ENCODE measurements around the gene TSPAN18. TPM values are rescaled to one million over a fixed set of nuclear protein-coding genes. Genes with fewer than 3 reads are reported as not detected.

The TSPAN18 gene
- total RNA-seq, 1 experiment from 2014 or later: 18.3 TPM

GRCh38 chr11:44813401-44813800 lies 86.6 kb downstream of the TSPAN18 start:
- no peaks in the 10 kb centered on the region for H4K20me1 ChIP-seq (ENCODE audit: insufficient read depth)
- no peak overlapping the region for H3K4me3 ChIP-seq (replicated peaks in 1 of 2; ENCODE audit: low read depth in 1 of 2, low read length in 2 of 2)
- no peaks in the 10 kb centered on the region for H3K9me2 ChIP-seq (ENCODE audit: insufficient read depth)
- DNase-seq (ENCODE audit: low read depth, low spot score) (no peak), ATAC-seq (no peak)
- H2AFZ ChIP-seq (ENCODE audit: low read depth, low read length, poor library complexity, severe bottlenecking): no peak overlapping the region
- H3K79me2 ChIP-seq (ENCODE audit: insufficient read depth, low read length): no peaks in the 10 kb centered on the region
- H3K27me3 ChIP-seq (ENCODE audit: insufficient read depth, low read length): no peaks in the 10 kb centered on the region
- no peak overlapping the region for H3K9ac ChIP-seq (ENCODE audit: low read length)
- intact Hi-C loops (cut with micrococcal nuclease): no loop called here
- H3K4me1 ChIP-seq (ENCODE audit: control insufficient read depth in 1 of 2, insufficient read depth in 2 of 2, low read length in 2 of 2): no peaks in the 10 kb centered on the region
- ChIA-PET CTCF (no interaction called here), POLR2A (no interaction called here), RAD21 (ENCODE audit: low non-redundant PET in 1 of 2, low total read pairs in 2 of 2, uncharacterized antibody in 2 of 2, unreplicated experiment in 2 of 2) (no interaction called here)
- TF ChIP-seq EGR1 (IDR thresholded peaks at IDR 0.05; ENCODE audit: low read depth) (no peak), ATF3 (IDR thresholded peaks at IDR 0.05) (no peak)
- H3K9me3 ChIP-seq (ENCODE audit: control insufficient read depth in 1 of 2, insufficient read depth in 1 of 2, low read depth in 1 of 2, low read length in 2 of 2): no peaks in the 10 kb centered on the region
- H3K27ac ChIP-seq (ENCODE audit: low read depth, low read length): no peak overlapping the region
- no peaks in the 10 kb centered on the region for H3K36me3 ChIP-seq (ENCODE audit: control insufficient read depth in 1 of 2, insufficient read depth in 2 of 2, low read length in 2 of 2)
- H3K4me2 ChIP-seq (ENCODE audit: low read length): no peak overlapping the region
- BruUV-seq (replicated peaks): no TSS peak

DNA sequence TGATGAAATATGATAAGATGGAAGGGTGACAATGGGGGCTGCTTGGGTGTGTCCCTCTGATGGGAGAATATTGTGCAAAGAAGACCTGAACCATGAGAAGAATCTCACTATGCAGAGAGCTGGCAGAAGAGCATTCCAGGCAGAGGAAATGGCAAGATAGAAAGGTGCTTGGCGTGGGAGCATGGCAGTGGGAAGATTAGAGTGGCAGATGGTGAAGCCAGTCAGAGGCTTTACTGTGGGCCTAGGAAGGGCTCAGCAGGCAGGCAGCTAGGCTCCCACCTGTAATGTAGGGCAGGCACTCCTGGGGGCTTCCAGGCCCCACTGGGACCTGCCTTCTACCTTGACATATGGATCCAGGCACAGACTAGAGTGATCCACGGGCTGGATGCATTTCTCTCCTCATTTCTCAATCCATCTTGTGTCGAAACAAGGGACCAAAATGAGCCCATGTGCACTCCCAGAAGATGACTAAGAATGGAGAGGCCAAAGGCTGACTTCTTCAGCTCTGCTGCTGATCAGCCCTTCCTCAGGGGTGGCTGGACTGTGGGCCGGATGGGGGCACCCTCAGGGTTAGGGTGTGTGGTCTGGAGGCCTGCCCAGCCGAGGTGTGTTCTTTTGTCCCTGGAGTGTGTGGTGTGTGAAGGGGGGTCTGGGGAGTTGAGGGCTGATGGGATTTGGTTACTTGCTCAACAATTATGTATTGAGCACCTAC lies 88.3 kb downstream of the TSPAN18 start:
- ChIA-PET CTCF (no interaction called here), POLR2A (no interaction called here), RAD21 (ENCODE audit: low non-redundant PET in 1 of 2, low total read pairs in 2 of 2, uncharacterized antibody in 2 of 2, unreplicated experiment in 2 of 2) (no interaction called here)
- Histone ChIP-seq H3K27me3 (ENCODE audit: insufficient read depth, low read length) (no peaks in the 10 kb centered on the region), H3K4me2 (ENCODE audit: low read length) (no peak overlapping the region), H3K36me3 (ENCODE audit: control insufficient read depth in 1 of 2, insufficient read depth in 2 of 2, low read length in 2 of 2) (no peaks in the 10 kb centered on the region), H3K79me2 (ENCODE audit: insufficient read depth, low read length) (no peaks in the 10 kb centered on the region), H4K20me1 (ENCODE audit: insufficient read depth) (no peaks in the 10 kb centered on the region), H3K9me3 (ENCODE audit: control insufficient read depth in 1 of 2, insufficient read depth in 1 of 2, low read depth in 1 of 2, low read length in 2 of 2) (no peaks in the 10 kb centered on the region), H3K9me2 (ENCODE audit: insufficient read depth) (no peaks in the 10 kb centered on the region), H3K4me3 (replicated peaks in 1 of 2; ENCODE audit: low read depth in 1 of 2, low read length in 2 of 2) (no peak overlapping the region), H2AFZ (ENCODE audit: low read depth, low read length, poor library complexity, severe bottlenecking) (no peak overlapping the region), H3K9ac (ENCODE audit: low read length) (no peak overlapping the region), H3K27ac (ENCODE audit: low read depth, low read length) (no peak overlapping the region), H3K4me1 (ENCODE audit: control insufficient read depth in 1 of 2, insufficient read depth in 2 of 2, low read length in 2 of 2) (no peaks in the 10 kb centered on the region)
- intact Hi-C loops (cut with micrococcal nuclease): no loop called here
- BruUV-seq (replicated peaks): no TSS peak
- no peak for ATAC-seq
- no peak for DNase-seq (ENCODE audit: low read depth, low spot score)
- no peak for TF ChIP-seq ZNF274 (IDR thresholded peaks at IDR 0.05; ENCODE audit: low read depth, low read length)
- TF ChIP-seq, protein P1, sequence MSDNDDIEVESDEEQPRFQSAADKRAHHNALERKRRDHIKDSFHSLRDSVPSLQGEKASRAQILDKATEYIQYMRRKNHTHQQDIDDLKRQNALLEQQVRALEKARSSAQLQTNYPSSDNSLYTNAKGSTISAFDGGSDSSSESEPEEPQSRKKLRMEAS (IDR thresholded peaks at IDR 0.05): no peak
- TF ChIP-seq JUND (IDR thresholded peaks at IDR 0.05): no peak
- no peak for TF ChIP-seq ATF3 (IDR thresholded peaks at IDR 0.05)
- TF ChIP-seq CTCF (IDR thresholded peaks at IDR 0.05 in 2 of 3, conservative IDR thresholded peaks at IDR 0.05 in 1 of 3; ENCODE audit: borderline replicate concordance in 1 of 3, insufficient read depth in 1 of 3, low read depth in 2 of 3, low read length in 2 of 3): no peak
- no peak for TF ChIP-seq POLR2A (IDR thresholded peaks at IDR 0.05; ENCODE audit: borderline replicate concordance, extremely low read depth, insufficient read depth, insufficient read length)
- no peak for TF ChIP-seq EZH2phosphoT487 (IDR thresholded peaks at IDR 0.05; ENCODE audit: borderline replicate concordance)
- no peak for TF ChIP-seq SRF (IDR thresholded peaks at IDR 0.05; ENCODE audit: low read depth)
- TF ChIP-seq YY1 (IDR thresholded peaks at IDR 0.05; ENCODE audit: extremely low read depth, insufficient replicate concordance, low read depth, low read length): no peak
- TF ChIP-seq SIN3A (IDR thresholded peaks at IDR 0.05; ENCODE audit: low read depth): no peak
- TF ChIP-seq TCF7L2 (IDR thresholded peaks at IDR 0.05; ENCODE audit: borderline replicate concordance, extremely low read depth, insufficient read depth, insufficient read length): no peak
- TF ChIP-seq CBX3 (IDR thresholded peaks at IDR 0.05; ENCODE audit: low read depth): no peak
- TF ChIP-seq SP1 (IDR thresholded peaks at IDR 0.05; ENCODE audit: low read depth): no peak
- no peak for TF ChIP-seq EZH2 (IDR thresholded peaks at IDR 0.05)
- no peak for TF ChIP-seq ZFX (IDR thresholded peaks at IDR 0.05)
- TF ChIP-seq, protein P2, sequence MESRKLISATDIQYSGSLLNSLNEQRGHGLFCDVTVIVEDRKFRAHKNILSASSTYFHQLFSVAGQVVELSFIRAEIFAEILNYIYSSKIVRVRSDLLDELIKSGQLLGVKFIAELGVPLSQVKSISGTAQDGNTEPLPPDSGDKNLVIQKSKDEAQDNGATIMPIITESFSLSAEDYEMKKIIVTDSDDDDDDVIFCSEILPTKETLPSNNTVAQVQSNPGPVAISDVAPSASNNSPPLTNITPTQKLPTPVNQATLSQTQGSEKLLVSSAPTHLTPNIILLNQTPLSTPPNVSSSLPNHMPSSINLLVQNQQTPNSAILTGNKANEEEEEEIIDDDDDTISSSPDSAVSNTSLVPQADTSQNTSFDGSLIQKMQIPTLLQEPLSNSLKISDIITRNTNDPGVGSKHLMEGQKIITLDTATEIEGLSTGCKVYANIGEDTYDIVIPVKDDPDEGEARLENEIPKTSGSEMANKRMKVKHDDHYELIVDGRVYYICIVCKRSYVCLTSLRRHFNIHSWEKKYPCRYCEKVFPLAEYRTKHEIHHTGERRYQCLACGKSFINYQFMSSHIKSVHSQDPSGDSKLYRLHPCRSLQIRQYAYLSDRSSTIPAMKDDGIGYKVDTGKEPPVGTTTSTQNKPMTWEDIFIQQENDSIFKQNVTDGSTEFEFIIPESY (IDR thresholded peaks at IDR 0.05; ENCODE audit: extremely low read depth, insufficient replicate concordance, low read length): no peak

Data from HCT116 (cell line).